ENCODE measurements around the gene KNTC1. TPM values are rescaled to one million over a fixed set of nuclear protein-coding genes. Genes with fewer than 3 reads are reported as not detected.

The KNTC1 gene
- total and polyA plus RNA-seq, 2 of the 13 experiments (the other 11 are each of a cell fraction or from before 2014, with no cell fraction given): 45.1 to 57.6 TPM

GRCh38 chr12:122500685-122501488 lies 26.2 kb upstream of the KNTC1 start, which contains the start of gene ZCCHC8 (continued):
- peak; percentile 68; the same call in 1 of the 2 replicates for TF ChIP-seq AHDC1 (CRISPR knock-in tag; IDR thresholded peaks at IDR 0.05; ENCODE audit: borderline replicate concordance)
- peak; percentile 54 for TF ChIP-seq ZNF781 (CRISPR knock-in tag; IDR thresholded peaks at IDR 0.05; ENCODE audit: borderline replicate concordance, not compliant biosample characterization)
- TF ChIP-seq ZBTB7A (CRISPR knock-in tag; IDR thresholded peaks at IDR 0.05): peak; percentile 51; the same call in 1 of the 2 replicates
- TF ChIP-seq RARG (CRISPR knock-in tag; IDR thresholded peaks at IDR 0.05; ENCODE audit: low read depth): no peak
- peak; percentile 76 for TF ChIP-seq POGZ (CRISPR knock-in tag; IDR thresholded peaks at IDR 0.05)
- peak; percentile 74 for TF ChIP-seq ZMAT3 (CRISPR knock-in tag; conservative IDR thresholded peaks at IDR 0.05)
- TF ChIP-seq ATF3 (CRISPR knock-in tag; IDR thresholded peaks at IDR 0.05): no peak
- peak; percentile 54; the same call in 1 of the 2 replicates for TF ChIP-seq ZFP1 (CRISPR knock-in tag; IDR thresholded peaks at IDR 0.05)
- TF ChIP-seq TFDP1 (CRISPR knock-in tag; IDR thresholded peaks at IDR 0.05; ENCODE audit: borderline replicate concordance): no peak
- TF ChIP-seq ZNF644 (CRISPR knock-in tag; IDR thresholded peaks at IDR 0.05; ENCODE audit: low read depth): no peak
- peak; percentile 79 for TF ChIP-seq CEBPG (CRISPR knock-in tag; IDR thresholded peaks at IDR 0.05)
- TF ChIP-seq ZUFSP (CRISPR knock-in tag; IDR thresholded peaks at IDR 0.05; ENCODE audit: borderline replicate concordance): no peak
- no peak for TF ChIP-seq MAF1 (CRISPR knock-in tag; IDR thresholded peaks at IDR 0.05; ENCODE audit: borderline replicate concordance)
- TF ChIP-seq MIXL1 (CRISPR knock-in tag; IDR thresholded peaks at IDR 0.05): peak; percentile 64; the same call in 1 of the 2 replicates
- peak; percentile 28; the same call in 1 of the 2 replicates for TF ChIP-seq ZNF609 (CRISPR knock-in tag; IDR thresholded peaks at IDR 0.05; ENCODE audit: borderline replicate concordance)

All from HepG2 (cell line).